Activated CD4-positive, CD25-positive, alpha-beta regulatory T cell treated with anti-CD3 and anti-CD28 coated beads, Interleukin-2, amount 50 U/mL, for 72 hours (primary cell): ENCODE data around the gene DTX4.
"Not testable (repeated sequence)": the region's sequence is repeated elsewhere in the genome, so short reads cannot be mapped to it uniquely, and the experiment has no call there.

ENCODE experiments used
- DNase-seq: peaks from one replicate; pipeline ENCODE4 v3.0.0; 2021

Gene DTX4

GRCh38 chr11:59171508-59172322, at the start of gene DTX4:
DTX4 (plus strand) TSS chr11:59172132; CDS start chr11:59172596, 464 bp downstream.
- DNase-seq = peak; percentile 90

DNA sequence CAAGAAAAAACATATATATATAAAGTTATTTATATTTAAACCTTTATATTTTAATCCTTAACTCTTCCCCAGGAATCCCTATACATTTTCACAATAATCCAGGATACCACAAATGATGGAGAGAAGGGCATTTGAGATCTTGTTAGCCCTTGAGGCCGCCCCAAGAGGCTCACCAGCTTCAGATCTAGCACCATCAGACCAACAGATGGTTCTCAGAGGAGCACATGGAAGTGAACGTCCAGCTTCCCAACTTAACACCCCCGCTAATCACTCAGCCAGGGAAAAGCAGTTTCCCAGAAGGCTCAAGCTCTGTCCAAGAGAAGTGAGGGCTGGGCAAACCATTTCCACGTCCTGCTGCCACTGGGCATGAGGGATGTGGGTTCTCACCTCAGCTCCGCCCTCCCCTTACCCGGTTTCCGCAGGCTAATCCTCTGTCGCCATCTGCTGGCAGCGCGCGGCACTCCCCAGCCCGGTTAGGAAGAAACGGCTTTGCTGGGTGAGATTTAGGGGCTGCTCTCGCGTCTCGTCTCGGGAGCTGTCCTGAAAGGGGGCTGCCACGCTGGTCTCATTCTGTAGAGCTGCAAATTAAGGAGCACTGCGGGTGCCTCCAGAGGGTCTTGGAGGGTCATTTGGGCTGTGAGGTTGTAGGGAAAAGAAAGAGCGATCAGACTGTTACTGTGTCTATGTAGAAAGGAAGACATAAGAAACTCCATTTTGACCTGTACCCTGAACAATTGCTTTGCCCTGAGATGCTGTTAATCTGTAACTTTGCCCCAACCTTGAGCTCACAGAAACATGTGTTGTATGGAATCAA, 36.1 kb upstream of the DTX4 start:
- DNase-seq = peak; percentile 91

GRCh38 chr11:59136551-59136950, 35.4 kb upstream of the DTX4 start:
- not testable (repeated sequence) for DNase-seq

DNA sequence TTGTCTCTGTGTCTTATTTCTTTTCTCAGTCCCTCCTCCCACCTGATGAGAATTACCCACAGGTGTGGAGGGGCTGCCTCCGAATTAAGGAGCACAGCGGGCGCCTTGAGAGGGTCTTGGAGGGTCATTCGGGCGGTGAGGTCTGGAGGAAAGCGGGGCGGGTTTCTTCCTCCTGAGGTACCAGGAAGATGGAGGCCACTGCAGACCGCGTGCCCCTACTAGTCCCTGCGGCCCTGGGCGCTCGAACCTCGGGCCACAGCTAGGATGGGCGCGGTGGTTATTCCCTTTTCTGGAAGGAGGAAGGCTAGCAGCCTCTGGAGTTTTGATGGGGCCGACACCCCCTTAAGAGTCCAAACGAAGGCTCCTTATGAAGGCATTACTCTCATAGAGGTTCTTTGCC, 34.7 kb upstream of the DTX4 start:
- no peak for DNase-seq

DNA sequence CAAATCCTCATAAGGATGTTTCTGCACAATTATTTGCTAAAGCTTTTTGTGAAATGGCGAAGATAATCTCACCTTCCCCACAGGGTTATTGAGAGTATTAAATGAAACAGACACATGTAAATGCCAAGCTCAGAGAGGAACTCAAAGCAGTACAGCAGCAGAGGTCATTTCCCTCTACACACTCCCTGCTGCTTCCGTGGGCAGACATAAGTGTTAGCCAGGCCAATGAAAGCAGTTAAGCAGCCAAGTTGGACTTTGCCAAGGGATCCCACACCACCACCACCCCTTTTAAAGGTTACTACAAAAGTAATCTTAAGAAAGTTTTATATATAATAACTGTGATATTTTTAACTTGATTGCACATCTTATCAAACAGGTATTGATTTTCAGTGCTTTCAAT, 33.3 kb upstream of the DTX4 start:
- DNase-seq = no peak

DNA sequence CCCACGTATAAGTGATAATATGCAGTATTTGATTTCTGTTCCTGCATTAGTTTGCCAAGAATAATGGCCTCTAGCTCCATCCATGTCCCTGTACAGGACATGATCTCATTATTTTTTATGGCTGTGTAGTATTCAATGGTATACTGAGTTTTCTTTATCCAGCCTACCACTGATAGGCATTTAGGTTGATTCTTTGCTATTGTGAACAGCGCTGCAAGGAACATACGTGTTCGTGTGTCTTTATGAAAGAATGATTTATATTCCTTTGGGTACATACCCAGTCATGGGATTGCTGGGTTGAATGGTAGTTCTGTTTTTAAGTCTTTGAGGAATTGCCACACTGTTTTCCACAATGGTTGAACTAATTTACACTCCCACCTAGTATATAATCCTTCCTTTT, 30.7 kb upstream of the DTX4 start:
- no peak for DNase-seq

- no peak for DNase-seq
These were observed 30.1 kb upstream of the DTX4 start for GRCh38 chr11:59141673-59142460.

DNA sequence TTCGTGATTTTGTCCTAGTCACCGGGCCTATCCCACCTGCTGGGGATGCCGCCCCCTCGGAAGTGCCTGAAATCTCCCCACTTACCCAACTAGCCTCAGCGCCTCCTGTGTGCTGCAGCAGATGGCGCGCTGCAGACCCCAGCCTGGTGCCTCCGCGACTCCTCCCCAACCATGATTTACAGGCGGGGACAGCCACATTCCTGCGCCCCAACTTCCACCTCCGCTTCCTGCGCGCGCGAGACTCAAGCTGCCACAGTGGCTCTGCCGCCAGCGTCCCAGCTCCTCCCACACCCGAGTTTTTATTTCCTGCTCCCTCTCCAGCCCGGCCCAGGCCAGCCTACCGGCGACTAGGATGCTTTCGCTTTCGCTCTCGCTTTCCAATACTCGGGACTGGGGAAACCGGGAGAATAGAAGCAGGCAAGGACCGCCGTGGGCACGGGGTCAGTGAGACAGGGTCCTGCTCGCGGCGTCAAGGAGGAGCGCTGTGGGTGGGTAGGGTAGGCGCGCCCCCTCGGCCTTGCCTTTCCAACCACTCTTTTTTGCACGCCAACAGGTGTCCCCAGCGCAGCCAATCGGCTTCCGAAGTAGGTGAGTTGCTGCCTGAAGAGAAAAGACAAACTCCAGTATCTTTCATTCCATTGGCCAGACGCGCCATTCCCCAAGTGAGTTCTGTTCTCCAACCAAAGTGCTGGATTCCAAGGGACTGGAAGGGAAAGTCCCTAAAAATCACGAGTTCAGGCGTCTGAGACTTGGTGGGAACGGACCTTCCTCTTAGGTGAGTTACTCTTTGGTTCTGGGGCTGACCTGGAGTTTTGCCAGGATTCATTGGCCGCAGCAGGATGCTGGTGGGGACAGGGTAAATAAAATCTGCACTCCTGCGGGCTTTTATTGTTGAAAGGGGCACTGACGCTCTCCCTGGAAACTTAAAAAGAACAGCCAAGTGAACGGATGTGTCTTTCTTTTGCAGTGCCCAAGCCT, 29.1 kb upstream of the DTX4 start, which contains the start of gene FAM111A:
Gene FAM111A, plus strand, starts transcription at position 327 of the 978 bp plus-strand sequence. CDS start 6,017 bp downstream, outside the sequence.
- DNase-seq = peak; percentile 79

DNA sequence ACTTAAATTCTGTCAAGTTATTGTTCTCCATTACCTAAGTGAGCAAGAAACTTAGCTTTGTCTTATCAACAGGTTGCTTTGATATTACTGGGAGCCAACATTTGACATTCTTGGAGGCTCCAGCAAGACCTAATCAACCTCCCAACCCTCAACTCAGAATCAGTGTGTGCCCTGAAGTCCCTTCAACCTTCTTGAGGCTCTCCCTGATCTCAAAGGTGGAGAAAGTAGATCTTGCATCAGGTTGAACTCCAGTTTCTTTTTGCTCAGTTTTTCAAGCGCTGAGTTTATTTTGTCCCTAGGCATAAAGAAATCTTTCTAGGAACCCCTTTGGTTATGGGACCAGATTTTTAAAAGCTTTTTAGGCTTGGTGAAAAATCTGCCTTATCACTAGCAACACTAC, 27.8 kb upstream of the DTX4 start:
- no peak for DNase-seq

DNA sequence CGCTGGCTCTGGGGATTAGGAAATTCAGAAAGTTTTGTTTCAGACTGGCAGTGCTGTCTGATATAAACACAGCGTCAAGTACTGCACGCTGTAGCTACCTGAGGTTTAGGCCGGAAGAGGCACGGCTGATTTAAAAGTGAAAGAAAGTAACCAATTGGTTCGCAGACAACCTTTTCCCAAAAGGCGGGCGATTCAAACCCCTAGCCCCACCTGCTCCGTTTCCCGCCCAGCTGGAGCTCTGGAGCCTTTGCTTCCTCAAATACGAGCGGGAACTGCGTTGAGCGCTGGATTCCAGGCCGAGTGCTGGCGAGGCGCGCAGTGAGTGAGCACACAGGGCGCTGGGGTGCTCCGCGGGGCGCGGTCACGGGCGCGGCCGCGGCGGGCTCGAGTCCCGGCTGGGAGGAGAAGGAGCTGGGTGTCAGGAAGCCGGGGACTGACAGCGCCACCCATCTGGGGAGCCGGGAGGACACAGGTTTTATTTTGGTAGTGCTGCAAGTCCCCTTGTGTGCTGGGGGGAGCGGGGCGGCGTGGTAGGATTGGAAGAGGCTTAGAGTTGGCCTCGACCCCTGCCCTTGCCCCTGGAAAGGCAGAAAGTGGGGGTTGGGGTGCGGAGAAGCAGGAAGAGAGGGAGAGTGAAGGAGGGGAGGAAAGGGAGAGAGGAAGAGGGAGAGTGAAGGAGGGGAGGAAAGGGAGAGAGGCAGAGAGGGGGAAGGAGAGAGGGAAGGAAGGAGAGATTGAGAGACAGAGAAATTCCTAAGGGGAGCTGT, 27.2 kb upstream of the DTX4 start:
- DNase-seq = peak; percentile 66

DNA sequence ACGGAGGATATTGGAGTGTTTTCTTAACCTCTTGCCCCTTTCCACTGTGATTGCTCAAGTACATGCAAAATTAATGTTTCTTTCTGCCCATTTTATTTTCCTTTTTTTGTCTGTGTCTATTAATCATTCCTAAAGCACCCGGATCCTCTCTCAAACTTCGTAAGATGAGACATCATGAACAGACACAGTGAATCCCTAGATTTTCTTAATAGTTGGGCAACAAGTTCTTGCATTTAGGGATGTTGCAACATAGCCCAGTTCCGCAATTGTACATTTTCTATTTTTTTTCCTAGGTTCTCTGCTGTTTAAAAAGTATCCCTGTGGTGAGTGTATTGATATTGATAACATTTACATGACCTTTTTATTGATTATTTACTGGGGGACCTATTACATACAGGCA, 26.4 kb upstream of the DTX4 start:
- no peak for DNase-seq

DNA sequence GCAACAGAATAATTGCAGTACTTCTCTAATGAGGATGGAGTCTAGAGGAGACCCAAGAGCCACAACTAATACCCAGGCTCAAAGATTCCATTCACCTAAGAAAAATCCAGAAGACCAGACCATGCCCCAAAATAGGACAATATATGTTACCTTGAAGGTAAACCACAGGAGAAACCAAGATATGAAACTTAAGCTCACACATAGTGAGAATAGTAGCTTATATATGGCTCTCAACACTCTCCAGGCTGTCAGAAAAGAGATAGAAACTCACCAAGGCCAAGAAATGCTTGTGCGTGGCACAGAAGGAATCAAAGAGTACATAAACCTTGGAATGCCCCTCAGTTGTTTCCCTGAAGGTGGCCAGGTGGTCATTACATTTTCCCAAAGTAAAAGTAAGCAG, 20.2 kb upstream of the DTX4 start:
- no peak for DNase-seq

DNA sequence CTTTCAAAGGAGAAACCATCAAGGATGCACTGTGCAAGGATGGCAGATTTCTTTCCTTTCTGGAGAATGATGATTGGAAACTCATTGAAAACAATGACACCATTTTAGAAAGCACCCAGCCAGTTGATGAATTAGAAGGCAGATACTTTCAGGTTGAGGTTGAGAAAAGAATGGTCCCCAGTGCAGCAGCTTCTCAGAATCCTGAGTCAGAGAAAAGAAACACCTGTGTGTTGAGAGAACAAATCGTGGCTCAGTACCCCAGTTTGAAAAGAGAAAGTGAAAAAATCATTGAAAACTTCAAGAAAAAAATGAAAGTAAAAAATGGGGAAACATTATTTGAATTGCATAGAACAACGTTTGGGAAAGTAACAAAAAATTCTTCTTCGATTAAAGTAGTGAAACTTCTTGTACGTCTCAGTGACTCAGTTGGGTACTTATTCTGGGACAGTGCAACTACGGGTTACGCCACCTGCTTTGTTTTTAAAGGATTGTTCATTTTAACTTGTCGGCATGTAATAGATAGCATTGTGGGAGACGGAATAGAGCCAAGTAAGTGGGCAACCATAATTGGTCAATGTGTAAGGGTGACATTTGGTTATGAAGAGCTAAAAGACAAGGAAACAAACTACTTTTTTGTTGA, 19.5 kb upstream of the DTX4 start:
- DNase-seq = no peak

- no peak for DNase-seq
These were observed 17.3 kb upstream of the DTX4 start for GRCh38 chr11:59154610-59155009.

DNA sequence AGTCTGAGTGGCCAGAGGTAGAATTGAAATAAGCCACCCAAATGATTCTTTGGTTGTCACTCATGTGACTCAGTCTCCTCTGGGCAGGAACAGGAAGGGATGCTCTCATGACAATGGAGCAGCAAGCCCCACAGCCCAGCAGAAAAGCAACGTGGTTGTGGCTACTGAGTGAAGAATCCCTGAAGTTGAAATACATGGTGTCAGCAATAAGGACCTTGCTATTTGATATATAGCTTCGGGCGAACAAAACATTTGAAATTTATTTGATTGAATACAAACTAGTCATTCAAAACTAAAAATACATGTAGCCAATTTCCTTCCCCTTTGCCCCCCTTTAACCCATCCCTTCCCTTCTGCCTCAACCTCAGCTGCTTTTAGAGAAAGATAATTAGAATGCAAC, 14.5 kb upstream of the DTX4 start:
- DNase-seq = no peak

GRCh38 chr11:59158206-59159068, 13.5 kb upstream of the DTX4 start:
- peak; percentile 47 for DNase-seq

GRCh38 chr11:59164028-59164427, 7.9 kb upstream of the DTX4 start:
- DNase-seq = no peak

DNA sequence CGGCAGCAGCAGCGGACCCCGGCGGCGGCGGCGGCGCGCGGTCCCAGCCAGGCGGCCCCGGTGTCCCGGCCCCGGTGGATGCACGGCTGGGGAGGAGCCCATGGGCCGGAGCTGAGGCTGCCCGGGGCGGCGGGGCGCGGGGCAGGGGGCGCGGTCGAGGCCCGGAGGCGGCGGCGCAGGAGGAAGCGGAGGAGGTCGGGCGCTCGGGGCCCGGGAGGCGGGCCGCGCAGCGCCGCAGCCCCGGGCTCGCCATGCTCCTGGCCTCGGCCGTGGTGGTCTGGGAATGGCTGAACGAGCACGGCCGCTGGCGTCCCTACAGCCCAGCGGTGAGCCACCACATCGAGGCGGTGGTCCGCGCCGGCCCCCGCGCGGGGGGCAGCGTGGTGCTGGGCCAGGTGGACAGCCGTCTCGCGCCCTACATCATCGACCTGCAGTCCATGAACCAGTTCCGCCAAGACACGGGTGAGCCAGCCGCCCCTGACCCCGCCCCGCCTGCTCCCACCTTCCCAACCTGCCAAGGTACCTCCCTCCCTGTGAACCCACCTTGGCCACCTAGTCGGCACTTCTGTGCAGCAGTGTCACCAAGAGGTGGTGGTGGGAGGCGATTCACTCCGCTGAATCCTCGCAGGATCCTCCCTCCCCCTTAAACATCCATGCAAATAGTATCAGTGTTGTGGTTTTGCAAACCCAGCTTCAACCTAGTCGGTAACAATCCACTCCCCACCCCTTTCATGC, 580 bp downstream of the DTX4 start:
- DNase-seq = peak; percentile 49
